HCT116 (cell line): Measurements from ENCODE around the gene FAM20B. TPM values are rescaled to one million over a fixed set of nuclear protein-coding genes. Genes with fewer than 3 reads are reported as not detected.

Experiments used
- ATAC-seq: fragments of 200-7000 bp; cut with Tn5 transposase; 2 replicates; pipeline ENCODE4 v1.9.1; 2020; ENCODE audit warnings: mild to moderate bottlenecking, moderate library complexity
- BruUV-seq: library from RNA; stranded (reverse); fragments of 400-500 nt; replicated peaks from 2 replicates; lab custom pipeline; 2021; lab: Mats Ljungman, UMichigan
- CTCF ChIA-PET: fragments of 300-600 bp; sonication (Branson Sonifier 250); formaldehyde crosslinking; loops from one replicate; lab custom pipeline; 2021; ENCODE audit warnings: antibody characterized with exemption; lab: Charles Lee
- POLR2A ChIA-PET: fragments of 300-600, 350-600 bp; sonication (Branson Sonifier 250); formaldehyde crosslinking; loops from one replicate; lab custom pipeline; 2021; ENCODE audit warnings: antibody characterized with exemption; lab: Charles Lee
- RAD21 ChIA-PET, 2 experiments: fragments of 300-600 bp; sonication (Branson Sonifier 250); formaldehyde crosslinking; loops; one replicate each; lab custom pipeline; 2023; ENCODE audit warnings: low total read pairs in 2 of 2; ENCODE audit not compliant: uncharacterized antibody in 2 of 2, unreplicated experiment in 2 of 2, low non-redundant PET in 1 of 2; lab: Charles Lee
- DNase-seq: peaks from one replicate; pipeline ENCODE4 v3.0.0-alpha.2; 2010; ENCODE audit warnings: low read depth, low spot score
- H2AFZ ChIP-seq: fragments of 200-600 bp; shearing (Covaris generic), sonication (generic); 2 replicates; pipeline ENCODE4 v1.6.1; 2017; ENCODE audit warnings: low read depth, mixed run types, mixed read lengths, antibody characterized with exemption, low read length; ENCODE audit not compliant: poor library complexity, severe bottlenecking
- H3K27ac ChIP-seq: 2 replicates; pipeline ENCODE4 v1.5.1; 2012; ENCODE audit warnings: low read depth, low read length
- H3K27me3 ChIP-seq: fragments of 200-600 bp; sonication (generic); 2 replicates; pipeline ENCODE4 v1.6.1; 2016; ENCODE audit warnings: mixed run types, low read length, mixed read lengths; ENCODE audit not compliant: insufficient read depth
- H3K36me3 ChIP-seq, 2 experiments: fragments of 200-500 bp in 1 of 2; fragments of 200-600 bp in 1 of 2; sonication (Bioruptor generic) in 1 of 2; sonication (generic) in 1 of 2; 2 replicates each; pipeline versions ENCODE4 v1.5.1 to v1.6.1; 2014 to 2016; ENCODE audit warnings: low read length in 2 of 2, inconsistent platforms in 1 of 2, mixed read lengths in 1 of 2, mixed run types in 1 of 2; ENCODE audit not compliant: insufficient read depth in 2 of 2, control insufficient read depth in 1 of 2
- H3K4me1 ChIP-seq, 2 experiments: fragments of 200-600 bp in 1 of 2; sonication (generic) in 1 of 2; 2 replicates each; pipeline versions ENCODE4 v1.5.1 to v1.6.1; 2012 to 2017; ENCODE audit warnings: low read length in 2 of 2, inconsistent platforms in 1 of 2, mild to moderate bottlenecking in 1 of 2, mixed read lengths in 1 of 2, mixed run types in 1 of 2, moderate library complexity in 1 of 2; ENCODE audit not compliant: insufficient read depth in 2 of 2, control insufficient read depth in 1 of 2
- H3K4me2 ChIP-seq: fragments of 200-600 bp; sonication (generic); 2 replicates; pipeline ENCODE4 v1.6.1; 2017; ENCODE audit warnings: mixed run types, low read length, mixed read lengths
- H3K4me3 ChIP-seq, 2 experiments: fragments of 200-600 bp in 1 of 2; sonication (generic) in 1 of 2; replicated peaks in 1 of 2; 2 replicates each; pipeline ENCODE4 v1.5.1; 2011 to 2016; ENCODE audit warnings: low read length in 2 of 2, control low read depth in 1 of 2, low read depth in 1 of 2, mild to moderate bottlenecking in 1 of 2, mixed read lengths in 1 of 2, mixed run types in 1 of 2
- H3K79me2 ChIP-seq: fragments of 200-600 bp; sonication (generic); 2 replicates; pipeline ENCODE4 v1.6.1; 2017; ENCODE audit warnings: mild to moderate bottlenecking, mixed run types, low read length, moderate library complexity, mixed read lengths; ENCODE audit not compliant: insufficient read depth
- H3K9ac ChIP-seq: fragments of 200-600 bp; sonication (generic); 2 replicates; pipeline ENCODE4 v1.6.1; 2016; ENCODE audit warnings: low read length, mixed read lengths
- H3K9me2 ChIP-seq: fragments of 200-600 bp; sonication (generic), shearing (Covaris generic); 2 replicates; pipeline ENCODE4 v1.6.1; 2017; ENCODE audit warnings: mixed run types, mild to moderate bottlenecking, moderate library complexity; ENCODE audit not compliant: insufficient read depth
- H3K9me3 ChIP-seq, 2 experiments: fragments of 200-500 bp in 1 of 2; fragments of 200-600 bp in 1 of 2; sonication (Bioruptor generic) in 1 of 2; sonication (generic) in 1 of 2; 2 replicates each; pipeline ENCODE4 v1.6.1; 2014 to 2017; ENCODE audit warnings: low read length in 2 of 2, mixed read lengths in 2 of 2, inconsistent platforms in 1 of 2, low read depth in 1 of 2, mild to moderate bottlenecking in 1 of 2, mixed run types in 1 of 2, moderate library complexity in 1 of 2; ENCODE audit not compliant: control insufficient read depth in 1 of 2, insufficient read depth in 1 of 2
- H4K20me1 ChIP-seq: fragments of 200-600 bp; sonication (generic), shearing (Covaris generic); 2 replicates; pipeline ENCODE4 v1.6.1; 2017; ENCODE audit warnings: mixed run types, mild to moderate bottlenecking, moderate library complexity; ENCODE audit not compliant: insufficient read depth
- CBX3 ChIP-seq: IDR thresholded peaks from 2 replicates; pipeline ENCODE4 v1.6.1; 2012; ENCODE audit warnings: low read depth
- EGR1 ChIP-seq: IDR thresholded peaks from 2 replicates; pipeline ENCODE4 v1.6.1; 2012; ENCODE audit warnings: low read depth
- EZH2 ChIP-seq: fragments of 200-600 bp; sonication (generic); IDR thresholded peaks from 2 replicates; pipeline ENCODE4 v1.6.1; 2017; ENCODE audit warnings: antibody characterized with exemption, mixed run types
- POLR2A ChIP-seq: IDR thresholded peaks from 2 replicates; pipeline ENCODE4 v1.7.0; 2011; ENCODE audit warnings: borderline replicate concordance; ENCODE audit not compliant: insufficient read depth, insufficient read length; ENCODE audit errors: extremely low read depth
- RAD21 ChIP-seq: IDR thresholded peaks from 2 replicates; pipeline ENCODE4 v1.6.1; 2012; ENCODE audit warnings: low read depth, mild to moderate bottlenecking
- SRF ChIP-seq: IDR thresholded peaks from 2 replicates; pipeline ENCODE4 v1.6.1; 2012; ENCODE audit warnings: low read depth
- YY1 ChIP-seq: IDR thresholded peaks from 2 replicates; pipeline ENCODE4 v1.6.1; 2011; ENCODE audit warnings: low read length, low read depth, moderate library complexity, mild to moderate bottlenecking; ENCODE audit not compliant: insufficient replicate concordance; ENCODE audit errors: extremely low read depth
- ZFX ChIP-seq: fragments of 450-650 bp; IDR thresholded peaks from 2 replicates; pipeline ENCODE4 v1.6.1; 2017
- intact Hi-C: fragments of 100-400 bp; cut with micrococcal nuclease; formaldehyde crosslinking; loops from 2 replicates; pipeline ENCODE4 v1.10.0; 2022
- total RNA-seq: library from RNA; stranded (reverse); gene quantifications from one replicate; pipeline ENCODE4 v1.2.1, GENCODE V29; 2021; ENCODE audit not compliant: unreplicated experiment
- TF ChIP-seq, protein P1 (sequence below): IDR thresholded peaks from 2 replicates; pipeline ENCODE4 v1.6.1; 2012

FAM20B gene
- total RNA-seq, 1 experiment from 2014 or later: 36.7 TPM

DNA sequence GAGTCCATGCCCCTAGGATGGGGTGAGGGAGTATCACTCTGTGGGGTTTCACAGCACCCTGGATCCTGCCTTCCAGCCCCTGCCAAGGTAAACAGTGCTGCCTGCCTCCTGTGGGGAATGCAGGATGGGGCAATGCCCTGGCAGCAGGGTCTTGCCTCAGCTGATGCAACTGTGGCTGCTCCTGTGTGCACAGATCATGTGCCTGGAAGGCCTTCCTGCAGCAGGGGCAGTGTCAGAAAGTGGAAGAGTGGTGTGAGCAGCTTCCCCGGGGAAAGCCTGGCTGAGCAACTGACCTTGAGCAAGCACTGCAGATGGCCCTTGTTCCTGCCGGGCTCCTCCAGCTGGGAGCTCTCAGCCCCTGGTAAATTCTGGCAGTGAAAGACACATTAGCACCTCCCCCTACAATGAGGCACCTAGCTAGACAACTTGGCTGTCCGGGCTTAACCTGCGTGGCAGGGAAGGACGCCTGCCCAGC lies 66.0 kb downstream of the FAM20B start:
- BruUV-seq: no TSS peak
- no peaks in the 10 kb centered on the region for H3K4me1 ChIP-seq
- RAD21 ChIA-PET: no interaction called here
- DNase-seq (no peak), ATAC-seq (no peak)
- peaks cover 4 to 29% of the 10 kb centered on the region in 2 experiments; a peak in 3 of 4 replicates for H3K36me3 ChIP-seq
- no peaks in the 10 kb centered on the region for H4K20me1 ChIP-seq
- no peaks in the 10 kb centered on the region for H3K9me2 ChIP-seq
- intact Hi-C loops: no loop called here
- H3K27ac ChIP-seq: no peak overlapping the region
- H3K27me3 ChIP-seq: no peaks in the 10 kb centered on the region
- H3K4me2 ChIP-seq: no peak overlapping the region
- TF ChIP-seq RAD21 (no peak), YY1 (no peak), POLR2A (no peak), EZH2 (no peak), SRF (no peak), CBX3 (no peak), ZFX (no peak)
- TF ChIP-seq, protein P1, sequence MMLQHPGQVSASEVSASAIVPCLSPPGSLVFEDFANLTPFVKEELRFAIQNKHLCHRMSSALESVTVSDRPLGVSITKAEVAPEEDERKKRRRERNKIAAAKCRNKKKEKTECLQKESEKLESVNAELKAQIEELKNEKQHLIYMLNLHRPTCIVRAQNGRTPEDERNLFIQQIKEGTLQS: no peak
- H2AFZ ChIP-seq: no peak overlapping the region
- H3K79me2 ChIP-seq: no peaks in the 10 kb centered on the region
- POLR2A ChIA-PET: no interaction called here
- no peaks in the 10 kb centered on the region for H3K9me3 ChIP-seq
- CTCF ChIA-PET: no interaction called here
- no peak overlapping the region for H3K4me3 ChIP-seq
- no peak overlapping the region for H3K9ac ChIP-seq

GRCh38 chr1:179092896-179093461 lies 67.3 kb downstream of the FAM20B start:
- no TSS peak for BruUV-seq
- no peak overlapping the region for H3K4me2 ChIP-seq
- H3K79me2 ChIP-seq: no peaks in the 10 kb centered on the region
- ATAC-seq (no peak), DNase-seq (no peak)
- H3K9me3 ChIP-seq: no peaks in the 10 kb centered on the region
- H3K4me1 ChIP-seq: no peaks in the 10 kb centered on the region
- intact Hi-C loops: no loop called here
- CTCF ChIA-PET: no interaction called here
- no peaks in the 10 kb centered on the region for H3K27me3 ChIP-seq
- H4K20me1 ChIP-seq: no peaks in the 10 kb centered on the region
- RAD21 ChIA-PET: no interaction called here
- H3K36me3 ChIP-seq: peaks cover 4 to 29% of the 10 kb centered on the region in 2 experiments; a peak in 3 of 4 replicates
- POLR2A ChIA-PET: no interaction called here
- H2AFZ ChIP-seq: no peak overlapping the region
- H3K4me3 ChIP-seq: no peak overlapping the region
- H3K9me2 ChIP-seq: no peaks in the 10 kb centered on the region
- no peak overlapping the region for H3K9ac ChIP-seq
- no peak for TF ChIP-seq EGR1
- no peak for TF ChIP-seq RAD21
- no peak overlapping the region for H3K27ac ChIP-seq
